Right atrium auricular region (tissue), 2 donors: ENCODE data around the gene CYP2F1. TPM values are rescaled to one million over a fixed set of nuclear protein-coding genes. Genes with fewer than 3 reads are reported as not detected.
"Not testable (repeated sequence)": the region's sequence is repeated elsewhere in the genome, so short reads cannot be mapped to it uniquely, and the experiment has no call there.

Source experiments
- DNase-seq: peaks from one replicate; pipeline ENCODE4 v3.0.0-alpha.2; 2019; ENCODE audit warnings: low spot score
- H3K27ac ChIP-seq, 2 donors: fragments of 200-600 bp; sonication (generic); 1 replicate in 1 of 2; 2 replicates in 1 of 2; pipeline ENCODE4 v1.5.1; 2016 to 2019
- H3K27me3 ChIP-seq, 2 donors: fragments of 200-600 bp; sonication (generic); one replicate each; pipeline versions ENCODE4 v1.5.1 to v1.6.0; 2017 to 2019
- H3K36me3 ChIP-seq: fragments of 200-600 bp; sonication (generic); one replicate; pipeline ENCODE4 v1.5.1; 2016
- H3K4me1 ChIP-seq, 2 donors: fragments of 200-600 bp; sonication (generic); one replicate each; pipeline versions ENCODE4 v1.5.1 to v1.6.0; 2017 to 2019
- H3K4me3 ChIP-seq, 2 donors: fragments of 200-600 bp; sonication (generic); 1 replicate in 1 of 2; 2 replicates in 1 of 2; pipeline ENCODE4 v1.5.1; 2017 to 2019; ENCODE audit warnings: mild to moderate bottlenecking in 1 of 2, moderate library complexity in 1 of 2
- H3K9me3 ChIP-seq, 2 donors: fragments of 200-600 bp; sonication (generic); one replicate each; pipeline ENCODE4 v1.5.1; 2019
- CTCF ChIP-seq, 2 donors: fragments of 200-600 bp; sonication (generic); IDR thresholded peaks; one replicate each; pipeline ENCODE4 v1.5.1; 2019; ENCODE audit warnings: antibody characterized with exemption in 2 of 2
- total RNA-seq, 2 donors: library from RNA; depleted of rRNA; stranded (reverse); fragments of >200 nt; gene quantifications; one replicate each; pipeline ENCODE4 v1.1.0, GENCODE V29; 2016

CYP2F1 gene
- total RNA-seq, 2 donors from 2014 or later: not detected

GRCh38 chr19:41106177-41106576, 8.1 kb upstream of the CYP2F1 start:
- no peak for DNase-seq
- H3K9me3 ChIP-seq: peaks cover 0 to 18% of the 10 kb centered on the region in 2 donors
- no peaks in the 10 kb centered on the region for H3K4me1 ChIP-seq
- H3K27ac ChIP-seq: no peak overlapping the region
- no peaks in the 10 kb centered on the region for H3K27me3 ChIP-seq
- TF ChIP-seq CTCF (IDR thresholded peaks at IDR 0.05): no peak
- H3K36me3 ChIP-seq: no peaks in the 10 kb centered on the region
- no peak overlapping the region for H3K4me3 ChIP-seq

- Histone ChIP-seq H3K27ac (no peak overlapping the region), H3K9me3 (no peaks in the 10 kb centered on the region), H3K27me3 (no peaks in the 10 kb centered on the region), H3K4me3 (no peak overlapping the region), H3K36me3 (no peaks in the 10 kb centered on the region), H3K4me1 (no peaks in the 10 kb centered on the region)
- no peak for DNase-seq
- TF ChIP-seq CTCF (IDR thresholded peaks at IDR 0.05): no peak
Measured at GRCh38 chr19:41111296-41111695, 2.9 kb upstream of the CYP2F1 start.

GRCh38 chr19:41111750-41112295, 2.4 kb upstream of the CYP2F1 start:
- Histone ChIP-seq H3K4me1 (no peaks in the 10 kb centered on the region), H3K36me3 (no peaks in the 10 kb centered on the region), H3K27ac (no peak overlapping the region), H3K4me3 (no peak overlapping the region), H3K9me3 (no peaks in the 10 kb centered on the region), H3K27me3 (no peaks in the 10 kb centered on the region)
- no peak for TF ChIP-seq CTCF (IDR thresholded peaks at IDR 0.05)
- no peak for DNase-seq

- DNase-seq: no peak
- Histone ChIP-seq H3K9me3 (no peaks in the 10 kb centered on the region), H3K27ac (no peak overlapping the region), H3K27me3 (no peaks in the 10 kb centered on the region), H3K4me1 (no peaks in the 10 kb centered on the region), H3K36me3 (no peaks in the 10 kb centered on the region), H3K4me3 (no peak overlapping the region)
- no peak for TF ChIP-seq CTCF (IDR thresholded peaks at IDR 0.05)
Measured at GRCh38 chr19:41112728-41113290, 1.4 kb upstream of the CYP2F1 start.

- H3K36me3 ChIP-seq: no peaks in the 10 kb centered on the region
- no peaks in the 10 kb centered on the region for H3K9me3 ChIP-seq
- H3K4me1 ChIP-seq: no peaks in the 10 kb centered on the region
- no peak overlapping the region for H3K4me3 ChIP-seq
- no peak for DNase-seq
- no peak for TF ChIP-seq CTCF (IDR thresholded peaks at IDR 0.05)
- no peaks in the 10 kb centered on the region for H3K27me3 ChIP-seq
- no peak overlapping the region for H3K27ac ChIP-seq
Measured at GRCh38 chr19:41116261-41116660, 2.0 kb downstream of the CYP2F1 start.

GRCh38 chr19:41120929-41121911, 7.0 kb downstream of the CYP2F1 start:
- H3K36me3 ChIP-seq, H3K9me3 ChIP-seq, H3K27me3 ChIP-seq, H3K4me3 ChIP-seq, H3K27ac ChIP-seq, DNase-seq, H3K4me1 ChIP-seq: not testable (repeated sequence)

GRCh38 chr19:41122846-41123245, 8.6 kb downstream of the CYP2F1 start:
- not testable (repeated sequence) for H3K4me1 ChIP-seq, H3K9me3 ChIP-seq, H3K27me3 ChIP-seq, H3K36me3 ChIP-seq, H3K4me3 ChIP-seq, H3K27ac ChIP-seq, DNase-seq
